GM19463 (cell line): ENCODE data around the gene WDR93.
"Not testable (repeated sequence)": the region's sequence is repeated elsewhere in the genome, so short reads cannot be mapped to it uniquely, and the experiment has no call there.

Experiments used
- ATAC-seq: cut with Tn5 transposase; IDR thresholded peaks from one replicate; pipeline ENCODE4 v1.9.1; 2021; ENCODE audit warnings: mild to moderate bottlenecking, moderate library complexity; ENCODE audit not compliant: unreplicated experiment

Gene WDR93

DNA sequence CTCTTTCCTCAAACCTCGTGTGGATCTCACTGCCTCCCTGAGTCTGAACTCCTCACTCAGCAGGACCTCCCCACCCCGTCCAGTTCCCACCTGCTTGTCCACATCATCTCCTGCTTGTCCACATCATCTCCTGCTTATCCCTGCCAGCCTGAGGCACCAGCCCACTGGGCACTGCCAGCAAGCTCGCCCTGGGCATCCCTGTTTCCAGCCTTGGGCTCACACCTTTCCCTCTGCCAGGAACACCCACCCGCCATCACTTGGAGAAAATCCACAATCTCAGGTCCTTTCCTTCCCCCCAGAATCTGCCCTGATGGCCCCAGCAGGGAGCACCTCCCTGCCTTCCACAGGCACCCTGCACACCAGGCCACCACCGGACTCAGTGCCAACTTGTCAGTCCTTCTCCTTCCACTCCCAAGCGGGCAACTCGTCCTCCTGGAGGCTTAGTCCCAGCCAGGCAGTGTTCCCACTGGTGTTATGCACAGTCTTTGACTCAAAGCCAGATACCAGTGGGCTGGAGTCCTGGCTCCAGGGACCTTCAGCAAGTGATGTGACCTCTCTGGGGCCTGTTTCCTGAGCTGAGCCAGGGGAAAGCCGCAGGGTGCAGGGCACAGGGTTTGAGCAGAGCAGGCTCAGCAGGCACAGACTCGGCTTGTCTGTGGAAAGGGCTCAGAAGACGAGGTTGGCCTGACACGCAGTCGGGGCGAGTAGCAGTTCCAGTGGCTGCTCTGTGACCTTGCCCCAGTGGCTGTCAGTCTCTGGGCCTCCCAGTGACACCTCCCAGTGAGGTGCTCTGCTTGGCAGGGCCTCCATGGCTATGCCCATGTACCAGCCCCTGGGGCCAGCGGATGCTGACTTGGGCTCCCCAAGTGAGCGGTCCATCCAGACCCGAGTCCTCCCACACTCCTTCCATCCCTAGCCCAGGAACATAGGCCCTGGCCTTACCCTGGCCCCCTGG lies 76.0 kb downstream of the WDR93 start:
- ATAC-seq = no peak

DNA sequence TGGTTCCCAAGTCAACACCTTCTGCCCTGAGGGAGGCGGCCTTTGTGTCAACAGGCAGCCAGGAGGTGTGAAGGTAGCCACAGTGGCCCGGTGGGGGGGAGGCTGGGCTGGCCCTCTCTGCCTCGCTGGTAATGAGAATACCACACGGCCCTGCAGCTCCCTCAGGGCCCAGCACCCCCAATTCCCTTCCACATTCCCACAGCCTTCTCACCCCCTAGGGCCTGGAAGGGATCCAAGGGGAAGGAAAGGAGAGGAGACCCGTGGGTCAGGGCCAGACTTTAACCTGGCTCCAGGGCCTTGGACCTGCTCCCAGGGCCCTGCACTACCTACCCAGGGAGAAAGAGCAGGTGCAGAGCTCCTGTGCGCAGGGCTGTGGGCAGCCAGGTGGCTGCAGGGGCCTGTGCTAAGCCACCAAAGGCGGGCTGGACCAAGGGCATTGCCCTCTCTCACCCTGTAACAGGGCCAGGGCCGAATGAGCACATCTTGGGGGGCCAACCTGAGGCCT lies 76.9 kb downstream of the WDR93 start:
- no peak for ATAC-seq

DNA sequence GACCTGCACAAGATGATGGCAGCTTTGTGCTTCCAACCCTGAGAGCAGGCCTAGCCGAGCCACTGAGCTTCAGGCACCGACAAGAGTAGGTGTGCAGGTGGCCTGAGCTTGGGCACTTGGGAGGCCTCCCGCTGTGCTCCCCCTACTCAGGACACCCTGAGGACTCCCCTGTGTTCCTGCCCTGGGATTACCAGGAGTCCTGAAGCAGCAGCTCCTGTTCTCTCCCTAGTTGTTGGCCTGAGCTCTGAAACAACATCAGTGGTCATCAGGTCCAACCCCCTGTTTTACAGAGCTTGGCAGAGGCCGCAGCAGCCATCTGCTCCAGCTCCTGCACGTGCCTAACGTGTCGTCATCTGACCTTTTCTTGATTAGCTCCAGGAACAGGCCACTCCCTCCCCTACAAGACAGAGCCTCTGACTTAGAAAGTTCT lies 77.5 kb downstream of the WDR93 start:
- ATAC-seq = no peak

DNA sequence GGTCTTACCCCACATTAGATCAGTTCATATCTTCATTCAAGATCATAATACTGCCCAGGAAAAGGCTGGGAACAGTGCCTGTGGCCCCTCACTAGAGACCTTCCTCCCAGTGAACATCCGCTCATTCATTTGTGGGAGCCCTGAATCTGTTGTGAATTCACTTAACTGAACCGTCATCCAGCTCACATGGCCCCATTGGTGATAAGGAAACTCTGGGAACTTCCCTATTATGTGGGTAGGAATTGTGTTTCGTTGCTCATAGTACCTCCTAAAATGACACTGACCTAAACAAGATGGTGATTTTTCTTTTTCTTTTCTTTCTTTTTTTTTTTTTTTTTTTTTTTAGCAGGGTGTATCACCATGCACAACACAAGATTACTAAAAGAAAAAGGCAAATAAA lies 78.8 kb downstream of the WDR93 start:
- no peak for ATAC-seq

DNA sequence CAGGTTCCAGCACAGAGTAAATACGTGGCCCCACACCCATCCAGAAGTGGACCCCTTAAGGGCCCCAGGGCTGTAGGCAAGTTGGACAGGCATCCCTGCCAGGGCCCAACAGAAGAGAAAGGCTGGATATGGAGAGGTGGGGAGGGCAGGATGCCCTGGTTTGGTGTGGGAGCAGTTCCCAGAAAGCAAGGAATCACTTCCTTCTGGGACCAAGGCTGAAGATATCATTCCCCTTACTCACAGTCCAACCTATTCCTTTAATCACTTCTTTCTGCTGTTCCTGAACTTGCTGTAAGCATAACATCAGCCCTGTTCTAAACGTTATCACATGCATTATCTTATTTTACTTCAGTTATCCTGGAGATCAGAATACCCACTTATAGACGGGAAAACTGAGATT lies 79.4 kb downstream of the WDR93 start:
- no peak for ATAC-seq

DNA sequence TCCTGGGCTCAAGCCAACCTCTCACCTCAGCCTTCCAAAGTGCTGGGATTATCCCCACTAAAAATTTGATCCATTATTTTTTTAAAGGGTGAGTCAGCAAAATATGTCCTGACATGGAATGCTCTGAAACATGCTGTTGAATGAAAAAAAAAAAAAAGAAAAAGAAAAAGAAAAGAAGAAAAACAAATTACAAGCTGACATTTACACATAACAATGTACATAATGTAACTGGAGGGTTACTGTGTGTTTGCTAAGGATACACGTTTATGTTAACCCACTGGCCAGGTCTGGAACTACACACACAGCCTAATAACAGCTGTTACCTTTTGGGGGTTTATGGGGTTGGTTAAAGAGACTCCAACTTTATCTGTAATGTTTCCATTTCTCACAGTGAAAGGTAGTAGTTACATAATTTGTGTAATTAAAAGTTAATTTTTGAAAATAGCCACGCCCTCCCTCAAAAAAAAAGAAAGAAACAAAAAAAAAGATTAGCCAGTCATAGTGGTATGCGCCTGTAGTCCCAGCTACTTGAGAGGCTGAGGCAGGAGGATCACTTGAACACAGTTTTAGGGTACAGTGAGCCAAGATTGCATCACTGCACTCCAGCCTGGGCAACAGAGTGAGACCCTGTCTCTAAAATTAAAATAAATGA lies 82.4 kb downstream of the WDR93 start:
- no peak for ATAC-seq

DNA sequence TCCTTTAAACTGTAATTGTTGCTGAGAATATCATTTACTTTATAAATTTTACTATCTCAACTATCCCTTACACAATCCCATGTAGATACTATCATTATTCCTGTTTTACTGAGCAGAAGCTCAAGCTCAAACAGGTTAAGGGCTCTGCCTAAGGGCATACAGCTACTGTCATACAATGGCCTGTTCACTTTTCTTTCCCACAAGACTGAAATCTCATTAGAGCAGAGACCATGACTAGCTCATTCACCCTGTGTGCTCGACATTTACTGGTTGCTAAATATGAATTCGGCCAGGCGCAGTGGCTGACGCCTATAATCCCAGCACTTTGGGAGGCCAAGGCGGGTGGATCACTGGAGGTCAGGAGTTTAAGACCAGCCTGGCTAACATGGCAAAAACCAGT lies 83.9 kb downstream of the WDR93 start:
- no peak for ATAC-seq

DNA sequence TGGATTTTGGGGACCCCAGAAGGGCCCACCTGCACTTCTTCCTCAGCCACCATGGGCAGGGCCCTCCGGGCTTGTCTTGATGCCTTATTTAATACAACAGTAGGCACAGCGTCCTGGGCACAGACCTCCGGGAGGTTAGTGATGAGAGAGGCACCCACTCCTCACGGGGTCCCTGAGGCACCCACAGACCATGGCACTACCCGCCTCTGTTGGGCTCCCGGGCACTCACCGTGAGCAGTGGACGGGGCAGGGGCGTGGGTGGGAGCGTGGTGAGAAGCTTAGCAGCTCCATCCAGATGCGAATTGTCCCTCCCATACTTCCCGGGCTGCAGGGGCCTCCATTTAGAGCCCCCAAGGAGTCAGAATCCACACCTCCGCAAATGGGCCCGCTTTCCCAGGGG lies 85.2 kb downstream of the WDR93 start:
- no peak for ATAC-seq

DNA sequence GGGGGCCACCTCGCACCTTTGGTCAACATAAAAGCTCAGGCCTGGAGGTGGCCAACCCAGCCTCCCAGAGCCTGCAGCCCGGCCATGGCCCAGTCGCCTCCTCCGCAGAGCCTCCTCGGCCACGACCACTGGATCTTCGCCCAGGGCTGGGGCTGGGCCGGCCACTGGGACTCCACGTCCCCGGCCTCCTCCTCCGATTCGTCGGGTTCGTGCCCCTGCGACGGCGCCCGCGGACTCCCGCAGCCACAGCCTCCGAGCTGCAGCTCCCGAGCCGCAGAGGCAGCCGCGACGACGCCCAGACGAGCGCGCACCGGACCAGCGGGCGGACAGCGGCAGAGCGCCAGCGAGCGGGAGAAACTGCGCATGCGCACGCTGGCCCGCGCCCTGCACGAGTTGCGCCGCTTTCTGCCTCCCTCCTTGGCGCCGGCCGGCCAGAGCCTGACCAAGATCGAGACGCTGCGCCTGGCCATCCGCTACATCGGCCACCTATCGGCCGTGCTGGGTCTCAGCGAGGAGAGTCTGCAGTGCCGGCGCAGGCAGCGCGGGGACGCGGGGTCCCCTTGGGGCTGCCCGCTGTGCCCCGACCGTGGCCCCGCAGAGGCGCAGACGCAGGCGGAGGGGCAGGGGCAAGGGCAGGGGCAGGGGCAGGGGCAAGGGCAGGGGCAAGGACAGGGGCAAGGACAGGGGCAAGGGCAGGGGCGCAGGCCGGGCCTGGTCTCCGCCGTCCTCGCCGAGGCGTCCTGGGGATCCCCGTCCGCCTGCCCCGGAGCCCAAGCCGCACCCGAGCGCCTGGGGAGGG lies 85.9 kb downstream of the WDR93 start, which contains the start of gene MESP2:
Gene MESP2, plus strand, starts transcription at position 59 of the 799 bp plus-strand sequence. Its CDS starts 26 bp downstream, at position 85.
- ATAC-seq = peak; percentile 56

DNA sequence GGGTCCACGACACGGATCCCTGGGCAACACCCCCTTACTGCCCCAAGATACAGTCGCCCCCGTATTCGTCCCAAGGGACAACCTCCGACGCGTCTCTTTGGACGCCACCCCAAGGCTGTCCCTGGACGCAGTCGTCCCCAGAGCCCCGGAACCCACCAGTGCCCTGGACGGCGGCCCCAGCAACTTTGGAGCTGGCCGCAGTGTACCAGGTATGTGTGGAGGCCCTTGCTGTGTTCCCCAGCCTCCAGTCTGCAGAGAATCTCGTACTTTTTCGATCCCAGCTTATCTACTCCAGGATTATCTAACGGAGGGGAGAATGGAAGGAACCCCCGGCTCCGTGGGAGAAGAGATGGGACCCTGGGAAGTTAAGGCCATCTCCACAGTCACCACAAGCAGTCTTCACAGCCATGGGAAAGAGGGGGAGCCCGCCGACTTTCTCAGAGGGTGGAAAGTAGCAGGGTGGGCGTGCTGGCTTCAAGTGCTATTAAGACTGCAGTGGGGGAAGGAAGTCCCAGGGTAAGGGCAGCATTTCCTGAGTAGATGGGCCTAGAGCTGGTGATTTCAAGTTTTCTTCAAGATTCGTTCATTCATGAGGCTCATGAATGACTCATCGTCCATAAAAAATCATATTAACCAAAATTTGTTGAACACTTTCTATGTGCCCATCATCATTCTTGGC lies 86.6 kb downstream of the WDR93 start:
- no peak for ATAC-seq

DNA sequence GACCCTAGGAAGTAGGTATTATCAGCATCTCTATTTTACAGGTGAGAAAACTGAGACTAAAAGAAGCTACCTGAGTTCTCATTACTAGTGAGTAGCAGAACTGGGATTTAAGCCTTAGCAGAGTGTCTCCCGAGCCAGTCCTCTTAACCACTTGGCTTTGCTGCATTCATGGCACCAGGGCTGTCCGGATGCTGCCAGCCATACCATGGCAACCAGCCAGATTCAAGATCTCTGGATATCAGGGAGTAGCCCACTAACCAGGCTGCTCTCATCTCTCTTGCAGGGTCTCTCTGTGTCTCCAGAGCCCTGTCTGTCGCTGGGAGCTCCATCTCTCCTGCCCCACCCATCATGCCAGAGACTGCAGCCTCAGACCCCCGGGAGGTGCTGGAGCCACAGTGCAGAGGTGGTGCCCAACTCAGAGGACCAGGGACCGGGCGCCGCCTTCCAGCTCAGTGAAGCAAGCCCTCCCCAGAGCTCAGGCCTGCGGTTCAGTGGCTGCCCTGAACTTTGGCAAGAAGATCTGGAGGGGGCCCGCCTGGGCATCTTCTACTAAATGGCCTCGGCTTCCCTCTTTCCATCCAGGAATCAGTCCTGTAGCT lies 87.3 kb downstream of the WDR93 start:
- ATAC-seq = no peak

DNA sequence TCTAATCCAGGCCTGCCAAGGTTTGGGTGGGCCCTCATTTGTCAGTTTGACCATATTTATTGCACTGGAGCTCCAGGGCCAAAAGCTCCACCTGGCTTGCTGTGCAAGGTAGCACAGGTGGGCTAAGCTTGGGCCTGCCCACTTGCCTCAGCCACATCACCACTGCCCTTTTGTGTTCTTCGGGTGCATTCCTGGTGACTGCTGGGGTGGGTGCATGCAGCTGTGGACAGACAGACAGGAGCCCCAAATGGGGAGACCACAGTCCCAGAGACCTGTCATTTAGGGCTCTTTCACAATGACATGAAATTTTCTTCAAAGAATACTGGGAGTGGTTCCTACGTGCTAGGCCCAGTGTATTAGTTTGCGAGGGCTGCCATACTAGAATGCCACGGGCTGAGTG lies 88.2 kb downstream of the WDR93 start:
- no peak for ATAC-seq

DNA sequence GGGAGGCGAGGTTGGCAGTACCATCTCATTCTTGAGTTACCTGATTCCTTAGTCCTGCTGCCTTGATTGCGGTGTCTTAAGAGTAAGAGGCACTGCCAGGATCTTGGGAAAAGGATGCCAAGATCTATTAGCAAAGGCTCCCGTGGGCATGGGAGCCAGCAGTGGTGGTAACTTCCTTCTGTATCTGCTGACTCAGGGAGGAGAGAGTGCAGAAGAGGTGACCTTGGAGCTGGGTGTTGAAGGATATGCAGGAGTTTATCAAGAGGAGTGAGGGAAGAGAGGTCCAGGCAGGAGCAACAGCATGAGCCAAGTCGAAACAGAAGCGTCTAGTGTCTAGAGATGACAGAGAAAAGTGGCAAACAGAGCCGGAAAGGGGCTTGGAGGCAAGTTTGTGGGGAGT lies 90.0 kb downstream of the WDR93 start:
- no peak for ATAC-seq

DNA sequence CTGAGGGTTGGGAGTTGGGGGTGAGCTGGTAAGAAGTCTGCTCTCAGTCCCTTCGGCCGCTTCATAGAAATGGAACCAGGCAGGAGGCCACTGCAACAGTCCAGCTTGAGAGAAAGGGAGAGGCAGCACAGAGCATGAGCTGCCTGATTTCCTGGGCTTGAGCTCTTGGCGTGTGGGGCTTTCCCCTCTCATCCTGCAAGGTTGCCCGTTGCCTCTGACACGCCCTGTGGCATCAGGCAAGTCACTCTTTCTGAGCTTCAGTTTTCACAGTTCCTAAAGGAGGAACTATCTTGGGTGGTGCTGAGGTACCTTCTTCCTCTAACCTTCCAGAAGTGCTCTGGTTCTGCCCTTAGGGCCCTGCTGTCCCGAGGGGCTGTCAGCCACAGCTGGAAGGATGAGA lies 90.4 kb downstream of the WDR93 start:
- peak; percentile 59 for ATAC-seq

DNA sequence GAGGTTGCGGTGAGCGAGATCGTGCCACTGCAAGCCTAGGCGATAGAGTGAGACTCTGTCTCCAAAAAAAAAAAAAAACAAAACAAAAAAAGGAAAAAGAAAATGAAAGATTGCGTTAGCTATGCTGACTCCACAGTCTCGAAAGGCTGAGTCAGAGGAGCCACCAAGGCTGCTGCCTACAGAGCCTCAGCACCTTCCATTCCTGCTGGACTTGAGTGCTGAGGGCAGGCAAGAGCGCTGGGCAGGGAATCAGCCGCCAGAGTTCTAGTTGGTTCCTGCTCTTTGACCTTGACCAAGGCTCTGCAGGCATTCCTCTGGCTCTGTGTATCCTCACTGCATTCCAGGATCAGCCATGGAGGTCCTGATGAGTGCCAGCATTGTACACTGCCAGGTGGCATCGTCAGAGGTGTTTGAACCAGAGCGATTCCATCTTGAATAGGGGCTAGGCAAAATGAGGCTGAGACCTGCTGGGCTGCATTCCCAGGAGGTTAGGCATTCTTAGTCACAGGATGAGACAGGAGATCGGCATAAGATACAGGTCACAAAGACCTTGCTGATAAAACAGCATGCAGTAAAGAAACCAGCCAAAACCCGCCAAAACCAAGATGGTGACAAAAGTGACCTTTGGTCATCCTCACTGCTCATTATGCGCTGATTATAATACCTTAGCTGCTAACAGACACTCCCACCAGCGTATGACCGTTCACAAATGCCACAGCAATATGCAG lies 91.4 kb downstream of the WDR93 start:
- ATAC-seq = no peak

DNA sequence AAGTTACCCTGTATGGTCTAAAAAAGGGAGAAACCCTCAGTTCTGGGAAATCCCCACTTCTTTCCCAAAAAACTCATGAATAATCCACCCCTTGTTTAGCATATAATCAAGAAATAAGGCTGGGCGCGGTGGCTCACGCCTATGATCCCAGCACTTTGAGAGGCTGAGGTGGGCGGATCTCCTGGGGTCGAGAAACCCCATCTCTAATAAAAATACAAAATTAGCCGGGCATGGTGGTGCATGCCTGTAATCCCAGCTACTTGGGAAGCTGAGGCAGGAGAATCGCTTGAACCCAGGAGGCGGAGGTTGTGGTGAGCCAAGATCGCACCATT lies 92.0 kb downstream of the WDR93 start:
- ATAC-seq = not testable (repeated sequence)

DNA sequence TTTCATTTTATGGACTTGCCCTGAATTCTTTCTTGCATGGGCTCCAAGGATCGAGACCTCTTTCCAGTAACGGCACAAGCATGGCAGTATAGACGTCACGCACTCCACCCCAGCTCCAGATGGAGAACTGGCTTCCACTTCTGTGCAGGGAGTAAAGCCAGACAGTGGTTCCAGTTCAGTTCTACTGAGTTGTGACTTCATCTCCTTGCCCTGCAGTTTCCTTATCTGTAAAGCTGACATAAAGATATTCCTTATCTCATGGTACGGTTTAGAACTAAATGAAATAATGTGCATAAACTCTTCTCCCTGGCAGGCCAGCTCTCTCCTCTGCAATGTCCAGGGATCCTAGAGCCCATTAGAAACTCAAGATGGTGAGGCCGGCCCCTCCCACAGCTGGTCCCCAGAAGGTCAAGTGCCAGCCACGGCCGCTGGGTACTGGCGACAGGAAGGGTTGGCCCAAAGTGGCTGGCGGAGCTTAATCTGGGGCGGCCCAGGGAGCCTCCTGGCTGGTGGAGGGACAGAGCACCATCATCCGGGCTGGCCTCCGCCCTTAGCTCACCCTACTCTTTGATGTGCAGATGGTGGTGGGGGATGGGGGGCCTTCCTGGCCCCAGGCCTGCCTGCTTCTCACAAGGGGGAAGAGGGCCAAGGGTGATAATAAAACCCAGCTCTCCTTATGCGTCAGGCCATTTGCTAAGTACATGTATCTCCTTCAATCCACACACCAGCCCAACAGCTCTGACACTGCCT lies 92.7 kb downstream of the WDR93 start:
- ATAC-seq = no peak

DNA sequence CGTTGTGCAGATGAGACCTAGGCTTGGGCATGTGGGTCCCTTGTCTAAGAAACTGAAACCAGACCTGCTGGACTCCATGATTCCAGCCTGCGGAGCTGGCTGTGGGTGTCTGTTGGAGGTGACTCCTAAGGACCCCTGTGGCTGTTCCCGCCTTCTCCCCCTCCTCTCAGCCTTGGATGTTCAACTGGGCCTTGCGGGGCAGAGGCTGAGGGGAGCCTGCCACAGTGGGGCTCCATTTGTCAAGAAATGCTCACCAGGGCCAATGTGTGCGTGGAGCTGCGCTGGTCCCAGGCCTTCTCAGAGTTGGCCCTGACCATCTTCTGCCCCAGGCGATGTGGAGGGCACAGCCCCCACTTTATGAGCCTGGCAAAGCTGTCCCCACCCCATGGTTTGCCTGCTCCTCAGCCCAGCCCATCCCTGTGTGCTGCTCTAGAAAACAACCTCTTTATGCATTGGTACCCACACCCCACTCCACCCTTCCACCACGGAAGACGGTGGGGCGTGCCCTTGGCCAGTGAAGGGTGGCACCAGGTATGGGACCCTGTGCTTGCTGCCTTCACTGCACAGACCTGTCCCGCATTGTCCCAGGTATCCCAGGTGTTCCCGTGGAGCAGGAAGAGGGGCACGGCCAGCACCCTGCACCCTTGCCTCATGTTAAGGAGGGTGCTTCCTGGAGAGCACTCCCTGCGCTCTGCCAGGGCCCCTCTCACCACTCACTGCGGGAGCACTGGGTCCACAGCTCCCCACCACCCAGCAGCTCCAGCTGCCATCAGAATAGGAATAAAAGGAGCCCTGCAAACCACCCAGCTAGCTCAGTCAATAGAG lies 93.5 kb downstream of the WDR93 start:
- ATAC-seq = no peak
